ENCODE measurements around the gene PNMA1. TPM values are rescaled to one million over a fixed set of nuclear protein-coding genes. Genes with fewer than 3 reads are reported as not detected.

PNMA1 gene, protein sequence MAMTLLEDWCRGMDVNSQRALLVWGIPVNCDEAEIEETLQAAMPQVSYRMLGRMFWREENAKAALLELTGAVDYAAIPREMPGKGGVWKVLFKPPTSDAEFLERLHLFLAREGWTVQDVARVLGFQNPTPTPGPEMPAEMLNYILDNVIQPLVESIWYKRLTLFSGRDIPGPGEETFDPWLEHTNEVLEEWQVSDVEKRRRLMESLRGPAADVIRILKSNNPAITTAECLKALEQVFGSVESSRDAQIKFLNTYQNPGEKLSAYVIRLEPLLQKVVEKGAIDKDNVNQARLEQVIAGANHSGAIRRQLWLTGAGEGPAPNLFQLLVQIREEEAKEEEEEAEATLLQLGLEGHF
- 16.2 and 30.5 TPM in 2 replicates for total RNA-seq

GRCh38 chr14:73713803-73714655 lies at the start of gene PNMA1:
Gene PNMA1, minus strand, starts transcription at chr14:73714384. Its CDS starts 745 bp downstream, at chr14:73713639.

Other genes with a start within 250 kb of the PNMA1 start
- 14.6 and 15.8 TPM in 2 replicates for gene RIOX1, start 223.5 kb downstream of the PNMA1 start, total RNA-seq
- 2.0 and 4.0 TPM in 2 replicates for gene ACOT1, start 177.2 kb downstream of the PNMA1 start, total RNA-seq
- gene HEATR4, start 155.4 kb downstream of the PNMA1 start, total RNA-seq: under 0.01 and 0.13 TPM in 2 replicates
- 15.1 and 17.2 TPM in 2 replicates for gene ACOT2, start 145.2 kb downstream of the PNMA1 start, total RNA-seq
- gene ACOT4, start 122.5 kb downstream of the PNMA1 start, total RNA-seq: 0.49 and 0.76 TPM in 2 replicates
- not detected in 2 replicates for gene ACOT6, start 101.9 kb downstream of the PNMA1 start, total RNA-seq
- gene DNAL1, start 69.4 kb downstream of the PNMA1 start, total RNA-seq: 3.4 and 5.6 TPM in 2 replicates
- gene PTGR2, start 137.4 kb upstream of the PNMA1 start, total RNA-seq: 1.1 and 3.5 TPM in 2 replicates
- gene ZNF410, start 172.5 kb upstream of the PNMA1 start, total RNA-seq: 49.2 and 55.9 TPM in 2 replicates
- 1.8 and 3.3 TPM in 2 replicates for gene FAM161B, start 235.7 kb upstream of the PNMA1 start, total RNA-seq
- gene COQ6, start 235.9 kb upstream of the PNMA1 start, total RNA-seq: 11.8 and 21.6 TPM in 2 replicates